Fibroblast of peridontal ligament (primary cell): Measurements from ENCODE around the gene RBM46.
"Not testable (repeated sequence)": the region's sequence is repeated elsewhere in the genome, so short reads cannot be mapped to it uniquely, and the experiment has no call there.

Experiments used
- DNase-seq: peaks from one replicate; pipeline ENCODE4 v3.0.0-alpha.2; 2010; ENCODE audit errors: extremely low read depth

RBM46 gene

GRCh38 chr4:154836513-154836912 lies 55.4 kb downstream of the RBM46 start:
- DNase-seq = no peak

DNA sequence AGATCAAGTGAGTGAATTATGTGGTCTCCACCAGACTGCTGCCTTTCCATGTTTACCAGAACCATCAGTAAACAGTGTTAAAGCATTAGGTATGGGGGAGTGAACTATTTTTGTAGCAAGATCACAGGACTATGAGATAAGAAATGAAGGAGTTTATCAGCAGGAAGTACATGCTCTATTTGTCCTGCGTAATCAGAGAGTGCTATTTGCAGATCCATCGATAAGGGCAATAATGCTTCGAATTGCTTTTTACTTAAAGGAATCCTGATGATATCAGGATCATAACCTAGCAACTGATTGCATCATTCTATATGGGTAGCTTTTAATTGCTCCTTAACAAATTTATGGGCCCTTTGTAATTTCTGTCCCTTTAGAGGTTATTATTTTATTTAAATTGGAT lies 57.1 kb downstream of the RBM46 start:
- DNase-seq = no peak

- DNase-seq = no peak
Measured at GRCh38 chr4:154838694-154839093, 57.6 kb downstream of the RBM46 start.

DNA sequence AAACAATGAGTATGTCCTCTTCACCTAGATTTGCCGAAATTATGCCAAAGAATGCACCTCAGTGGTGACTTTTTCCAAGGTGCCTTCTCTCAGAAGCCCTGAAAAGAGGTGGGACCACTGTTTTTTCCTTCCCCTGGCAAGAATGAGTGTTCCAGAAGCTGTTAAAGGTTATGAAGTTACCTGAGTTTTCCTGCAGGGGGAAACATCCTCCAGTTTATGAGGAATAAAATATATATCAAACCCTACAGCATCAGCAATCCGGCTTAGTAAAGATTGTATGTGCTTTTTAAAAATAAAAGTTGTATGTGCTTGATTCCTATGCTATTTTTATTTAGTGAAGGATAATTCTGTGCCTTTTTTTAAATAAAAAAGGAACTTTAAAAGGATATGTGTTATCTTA lies 73.3 kb downstream of the RBM46 start:
- no peak for DNase-seq

GRCh38 chr4:154858166-154858565 lies 77.1 kb downstream of the RBM46 start:
- no peak for DNase-seq

DNA sequence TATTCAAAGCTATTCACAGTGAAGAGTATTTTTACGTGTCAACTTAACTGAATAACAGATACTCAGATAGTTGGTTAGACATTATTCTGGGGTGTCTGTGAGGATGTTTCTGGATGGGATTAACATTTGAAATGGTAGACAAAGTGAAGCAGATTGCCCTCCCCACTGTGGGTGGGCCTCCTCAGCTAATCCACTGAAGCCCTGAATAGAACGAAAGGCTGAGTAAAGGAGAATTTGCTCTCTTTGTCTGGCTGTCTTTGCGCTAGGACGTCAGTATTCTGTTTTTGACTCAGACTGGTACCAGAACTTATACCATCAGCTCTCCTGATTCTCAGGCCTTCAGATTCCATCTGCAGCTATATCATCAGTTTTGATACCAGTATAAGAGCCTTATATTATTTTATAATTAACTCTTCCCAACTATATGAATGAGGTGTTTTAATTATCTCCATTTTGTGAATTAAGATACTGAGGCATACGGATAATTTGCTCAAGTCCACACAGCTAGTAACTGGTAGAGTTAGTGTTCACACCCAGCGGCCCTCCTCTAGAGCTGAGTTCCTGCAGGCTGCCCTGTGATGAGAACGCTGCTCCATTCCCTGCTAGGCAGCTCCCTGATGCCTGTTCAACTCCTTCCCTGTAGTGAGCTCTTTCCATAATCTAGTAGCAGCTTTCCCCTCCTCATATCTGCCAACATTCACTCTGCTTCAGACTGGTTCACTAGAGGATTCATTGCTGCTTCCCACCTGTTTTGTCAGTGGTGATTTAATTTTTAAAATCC lies 87.5 kb downstream of the RBM46 start:
- DNase-seq = no peak

GRCh38 chr4:154869301-154869700 lies 88.2 kb downstream of the RBM46 start:
- no peak for DNase-seq

DNA sequence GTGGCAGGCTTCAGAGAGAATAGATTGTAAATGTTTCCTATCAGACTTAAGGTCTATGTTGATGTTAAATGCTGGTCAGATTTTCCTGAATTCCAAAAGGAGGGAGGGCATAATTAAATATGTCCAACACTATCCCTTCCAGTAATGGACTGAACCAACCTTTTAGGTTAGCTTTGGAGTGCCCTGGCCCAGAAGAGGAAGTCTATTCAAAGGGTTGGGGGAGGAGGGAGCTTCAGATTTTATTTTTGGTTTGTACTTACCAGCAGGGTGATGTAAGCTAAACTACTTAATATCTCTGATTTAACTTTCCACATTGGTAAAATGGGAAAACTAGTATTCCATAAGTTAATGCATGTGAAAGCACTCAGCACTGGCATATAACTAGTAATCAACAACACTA lies 91.1 kb downstream of the RBM46 start:
- DNase-seq = no peak

- not testable (repeated sequence) for DNase-seq
Measured at GRCh38 chr4:154874049-154874448, 93.0 kb downstream of the RBM46 start.

- DNase-seq = peak; percentile 3
Measured at GRCh38 chr4:154877110-154877760, 96.2 kb downstream of the RBM46 start.
